Psoas muscle (tissue), 8 donors: ENCODE measurements around the gene IQGAP2. TPM values are rescaled to one million over a fixed set of nuclear protein-coding genes. Genes with fewer than 3 reads are reported as not detected.

Source experiments
- ATAC-seq, 4 donors: fragments of 200-7000 bp; cut with Tn5 transposase; one replicate each; pipeline ENCODE4 v1.9.1; 2020; ENCODE audit warnings: moderate library complexity in 3 of 4, mild to moderate bottlenecking in 2 of 4
- DNase-seq, 2 donors: peaks; one replicate each; pipeline ENCODE4 v3.0.0-alpha.2; 2020
- H3K27ac ChIP-seq: fragments of 200-600 bp; one replicate; pipeline ENCODE4 v1.8.0; 2022
- H3K27me3 ChIP-seq, 3 donors: fragments of 200-600 bp in 1 of 3; one replicate each; pipeline versions ENCODE4 v1.6.1 to v1.8.0; 2013 to 2022; ENCODE audit warnings: low read length in 2 of 3, mild to moderate bottlenecking in 2 of 3, moderate library complexity in 1 of 3; ENCODE audit not compliant: insufficient read depth in 3 of 3
- H3K36me3 ChIP-seq, 2 donors: fragments of 200-600 bp in 1 of 2; one replicate each; pipeline versions ENCODE4 v1.6.1 to v1.8.0; 2013 to 2022; ENCODE audit warnings: low read depth in 1 of 2, mild to moderate bottlenecking in 1 of 2, moderate library complexity in 1 of 2; ENCODE audit not compliant: insufficient read depth in 1 of 2
- H3K4me1 ChIP-seq: fragments of 200-600 bp; one replicate; pipeline ENCODE4 v1.8.0; 2022
- H3K4me3 ChIP-seq: fragments of 200-600 bp; one replicate; pipeline ENCODE4 v1.8.0; 2022; ENCODE audit warnings: mild to moderate bottlenecking
- H3K9me3 ChIP-seq: fragments of 200-600 bp; one replicate; pipeline ENCODE4 v1.8.0; 2022
- WGBS, 3 donors: extraction: QIAGEN DNeasy Blood & Tissue Kit; methylation state at CpG; one replicate each; pipeline versions ENCODE4 v1.1.6 to v1.1.7; 2013; 5-methylcytosine and 5-hydroxymethylcytosine counted together
- intact Hi-C, 2 donors: fragments of 100-400 bp; cut with DNase I; formaldehyde crosslinking; loops; one replicate each; pipeline versions ENCODE4 v1.11.0 to v1.14.2; 2022
- polyA plus RNA-seq, 3 donors: library from polyadenylated mRNA; stranded (reverse); fragments of 200-250 nt; gene quantifications; one replicate each; pipeline ENCODE4 v1.2.3, GENCODE V29; 2013
- total RNA-seq, 4 donors: library from RNA; stranded (reverse); fragmentation: NEBNext Ultra II Directional in 2 of 4; extraction: Animal tissue kit (Norgen Biotek cat#: 25700) in 2 of 4; gene quantifications; one replicate each; pipeline versions ENCODE4 v1.2.1 to v1.2.4, GENCODE V29; 2021 to 2023
- TF ChIP-seq, protein P1 (sequence below): fragments of 200-600 bp; IDR thresholded peaks from one replicate; pipeline ENCODE4 v1.8.0; 2022; ENCODE audit warnings: antibody characterized with exemption
- donor health status: healthy with polysubstance abuse.
- donor health status: DM: no; HTN: no; CAD: no; lungs with moderate emphysema.
- donor health status: Bipolar disorder and iron deficiency.
- donor health status: healthy.
- donor health status: DM: yes; HTN: yes; CAD: no.
- donor health status: DM: no; HTN: no; CAD: no.
- donor health status: DM: no; HTN: no; CAD: no.
- donor health status: DM: yes; HTN: yes; CAD: no.

Gene IQGAP2
- total and polyA plus RNA-seq, 7 donors = 0.52 to 4.3 (median 1.4) TPM

- H3K4me1 ChIP-seq = no peaks in the 10 kb centered on the region
- 59 to 64% (median 64%) methylated on average over 7 of the region's 7 CpGs for WGBS, 3 donors
- H3K36me3 ChIP-seq = no peaks in the 10 kb centered on the region
- no peaks in the 10 kb centered on the region for H3K27me3 ChIP-seq
- DNase-seq (no peak), ATAC-seq (no peak)
- H3K9me3 ChIP-seq = no peaks in the 10 kb centered on the region
- H3K27ac ChIP-seq = no peak overlapping the region
- TF ChIP-seq, protein P1, sequence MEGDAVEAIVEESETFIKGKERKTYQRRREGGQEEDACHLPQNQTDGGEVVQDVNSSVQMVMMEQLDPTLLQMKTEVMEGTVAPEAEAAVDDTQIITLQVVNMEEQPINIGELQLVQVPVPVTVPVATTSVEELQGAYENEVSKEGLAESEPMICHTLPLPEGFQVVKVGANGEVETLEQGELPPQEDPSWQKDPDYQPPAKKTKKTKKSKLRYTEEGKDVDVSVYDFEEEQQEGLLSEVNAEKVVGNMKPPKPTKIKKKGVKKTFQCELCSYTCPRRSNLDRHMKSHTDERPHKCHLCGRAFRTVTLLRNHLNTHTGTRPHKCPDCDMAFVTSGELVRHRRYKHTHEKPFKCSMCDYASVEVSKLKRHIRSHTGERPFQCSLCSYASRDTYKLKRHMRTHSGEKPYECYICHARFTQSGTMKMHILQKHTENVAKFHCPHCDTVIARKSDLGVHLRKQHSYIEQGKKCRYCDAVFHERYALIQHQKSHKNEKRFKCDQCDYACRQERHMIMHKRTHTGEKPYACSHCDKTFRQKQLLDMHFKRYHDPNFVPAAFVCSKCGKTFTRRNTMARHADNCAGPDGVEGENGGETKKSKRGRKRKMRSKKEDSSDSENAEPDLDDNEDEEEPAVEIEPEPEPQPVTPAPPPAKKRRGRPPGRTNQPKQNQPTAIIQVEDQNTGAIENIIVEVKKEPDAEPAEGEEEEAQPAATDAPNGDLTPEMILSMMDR = no peak
- intact Hi-C loops = no loop called here
- no peak overlapping the region for H3K4me3 ChIP-seq
Measured at GRCh38 chr5:76565009-76565408, 161.9 kb downstream of the IQGAP2 start.

- Histone ChIP-seq H3K4me3 (no peak overlapping the region), H3K36me3 (no peaks in the 10 kb centered on the region), H3K4me1 (no peaks in the 10 kb centered on the region), H3K27ac (no peak overlapping the region), H3K9me3 (no peaks in the 10 kb centered on the region), H3K27me3 (no peaks in the 10 kb centered on the region)
- intact Hi-C loops = no loop called here
- DNase-seq (no peak), ATAC-seq (no peak)
- TF ChIP-seq, protein P1 = no peak
- 68 to 71% (median 68%) methylated on average over 4 of the region's 4 CpGs for WGBS, 3 donors
Measured at GRCh38 chr5:76570153-76570552, 167.1 kb downstream of the IQGAP2 start.

GRCh38 chr5:76571559-76571958, 168.5 kb downstream of the IQGAP2 start:
- Histone ChIP-seq H3K36me3 (no peaks in the 10 kb centered on the region), H3K27ac (no peak overlapping the region), H3K4me3 (no peak overlapping the region), H3K9me3 (no peaks in the 10 kb centered on the region), H3K27me3 (no peaks in the 10 kb centered on the region), H3K4me1 (no peaks in the 10 kb centered on the region)
- DNase-seq (no peak), ATAC-seq (no peak)
- intact Hi-C loops = no loop called here
- TF ChIP-seq, protein P1 = no peak

DNA sequence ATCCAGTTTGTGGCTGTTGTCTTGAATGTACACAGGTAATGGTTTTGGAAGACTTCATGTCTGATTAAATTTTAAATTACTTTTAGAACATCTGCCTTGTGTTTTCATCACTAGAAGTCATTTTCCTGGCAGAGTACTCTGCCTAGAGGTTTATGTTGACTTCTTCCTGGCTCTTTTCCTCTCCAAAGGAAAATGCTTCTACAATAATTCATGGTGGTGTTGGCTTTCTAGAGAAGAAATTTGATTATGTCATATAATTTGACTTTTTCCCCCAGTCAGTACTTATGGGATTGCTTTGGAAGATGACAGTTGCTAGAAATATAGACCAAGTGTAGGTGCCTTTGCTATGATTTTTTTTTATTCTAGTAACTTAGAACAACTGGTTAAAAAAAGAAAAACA, 173.4 kb downstream of the IQGAP2 start:
- Histone ChIP-seq H3K36me3 (no peaks in the 10 kb centered on the region), H3K9me3 (no peaks in the 10 kb centered on the region), H3K27me3 (no peaks in the 10 kb centered on the region), H3K4me3 (no peak overlapping the region), H3K27ac (no peak overlapping the region), H3K4me1 (no peaks in the 10 kb centered on the region)
- intact Hi-C loops = no loop called here
- TF ChIP-seq, protein P1 = no peak
- no peak for ATAC-seq
- DNase-seq = no peak

DNA sequence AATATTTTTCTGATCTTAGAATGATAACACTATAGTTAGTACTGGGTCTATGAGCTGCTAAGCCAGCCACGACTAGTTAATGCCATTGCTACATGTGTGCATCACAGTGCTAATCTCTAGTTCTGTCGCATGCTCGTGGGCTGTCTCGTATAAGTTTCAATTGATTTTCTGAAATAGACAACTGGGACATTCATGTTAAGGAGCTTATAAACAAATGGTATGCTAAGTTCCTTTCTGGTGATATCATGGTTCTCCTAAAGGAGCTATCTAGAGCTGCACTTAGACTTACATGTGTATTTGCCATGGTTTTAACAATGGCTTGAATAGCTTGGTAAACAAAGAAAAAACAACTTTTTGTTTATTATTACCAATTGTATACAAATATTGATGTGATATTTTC, 173.9 kb downstream of the IQGAP2 start:
- H3K4me3 ChIP-seq = no peak overlapping the region

More for the DNA sequence above, 173.9 kb downstream of the IQGAP2 start:
- H3K9me3 ChIP-seq = no peaks in the 10 kb centered on the region
- ATAC-seq (no peak), DNase-seq (no peak)
- intact Hi-C loops = no loop called here
- H3K4me1 ChIP-seq = no peaks in the 10 kb centered on the region
- H3K27ac ChIP-seq = no peak overlapping the region
- no peaks in the 10 kb centered on the region for H3K27me3 ChIP-seq
- WGBS, 3 donors = 54 to 72% (median 57%) methylated on average over 4 of the region's 4 CpGs
- TF ChIP-seq, protein P1 = no peak
- H3K36me3 ChIP-seq = no peaks in the 10 kb centered on the region
